ENCODE measurements around the gene RNF41. TPM values are rescaled to one million over a fixed set of nuclear protein-coding genes. Genes with fewer than 3 reads are reported as not detected.

RNF41 gene
- total RNA-seq, 1 donor from 2014 or later = 48.6 TPM

DNA sequence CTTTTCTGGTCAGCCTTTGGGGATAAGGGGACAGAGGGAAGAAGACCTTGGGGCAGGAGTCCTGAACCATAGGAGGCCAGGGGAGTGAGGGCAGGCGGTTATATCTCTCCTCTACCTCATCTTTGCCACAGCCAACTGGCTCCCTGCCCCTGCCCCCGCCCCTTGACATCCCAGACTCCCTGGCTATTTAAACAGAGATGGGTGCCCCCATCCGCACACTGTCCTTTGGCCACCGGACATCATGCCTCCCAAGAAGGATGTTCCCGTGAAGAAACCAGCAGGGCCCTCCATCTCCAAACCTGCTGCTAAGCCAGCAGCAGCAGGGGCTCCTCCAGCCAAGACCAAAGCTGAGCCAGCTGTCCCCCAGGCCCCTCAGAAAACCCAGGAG, 68.0 kb downstream of the RNF41 start:
- Mint-ChIP-seq H3K27me3 (ENCODE audit: low read depth) (peaks cover 3% of the 10 kb centered on the region), H3K9me3 (no peaks in the 10 kb centered on the region), H3K4me1 (peaks cover 60% of the 10 kb centered on the region), H3K4me3 (peak overlapping the region; percentile 98), H3K27ac (ENCODE audit: unreplicated experiment) (no peak overlapping the region), H3K36me3 (ENCODE audit: low read depth) (peaks cover 10% of the 10 kb centered on the region)
- DNase-seq (ENCODE audit: low read depth, low spot score) = no peak
- TF ChIP-seq, protein P1, sequence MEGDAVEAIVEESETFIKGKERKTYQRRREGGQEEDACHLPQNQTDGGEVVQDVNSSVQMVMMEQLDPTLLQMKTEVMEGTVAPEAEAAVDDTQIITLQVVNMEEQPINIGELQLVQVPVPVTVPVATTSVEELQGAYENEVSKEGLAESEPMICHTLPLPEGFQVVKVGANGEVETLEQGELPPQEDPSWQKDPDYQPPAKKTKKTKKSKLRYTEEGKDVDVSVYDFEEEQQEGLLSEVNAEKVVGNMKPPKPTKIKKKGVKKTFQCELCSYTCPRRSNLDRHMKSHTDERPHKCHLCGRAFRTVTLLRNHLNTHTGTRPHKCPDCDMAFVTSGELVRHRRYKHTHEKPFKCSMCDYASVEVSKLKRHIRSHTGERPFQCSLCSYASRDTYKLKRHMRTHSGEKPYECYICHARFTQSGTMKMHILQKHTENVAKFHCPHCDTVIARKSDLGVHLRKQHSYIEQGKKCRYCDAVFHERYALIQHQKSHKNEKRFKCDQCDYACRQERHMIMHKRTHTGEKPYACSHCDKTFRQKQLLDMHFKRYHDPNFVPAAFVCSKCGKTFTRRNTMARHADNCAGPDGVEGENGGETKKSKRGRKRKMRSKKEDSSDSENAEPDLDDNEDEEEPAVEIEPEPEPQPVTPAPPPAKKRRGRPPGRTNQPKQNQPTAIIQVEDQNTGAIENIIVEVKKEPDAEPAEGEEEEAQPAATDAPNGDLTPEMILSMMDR (conservative IDR thresholded peaks at IDR 0.05) = no peak

DNA sequence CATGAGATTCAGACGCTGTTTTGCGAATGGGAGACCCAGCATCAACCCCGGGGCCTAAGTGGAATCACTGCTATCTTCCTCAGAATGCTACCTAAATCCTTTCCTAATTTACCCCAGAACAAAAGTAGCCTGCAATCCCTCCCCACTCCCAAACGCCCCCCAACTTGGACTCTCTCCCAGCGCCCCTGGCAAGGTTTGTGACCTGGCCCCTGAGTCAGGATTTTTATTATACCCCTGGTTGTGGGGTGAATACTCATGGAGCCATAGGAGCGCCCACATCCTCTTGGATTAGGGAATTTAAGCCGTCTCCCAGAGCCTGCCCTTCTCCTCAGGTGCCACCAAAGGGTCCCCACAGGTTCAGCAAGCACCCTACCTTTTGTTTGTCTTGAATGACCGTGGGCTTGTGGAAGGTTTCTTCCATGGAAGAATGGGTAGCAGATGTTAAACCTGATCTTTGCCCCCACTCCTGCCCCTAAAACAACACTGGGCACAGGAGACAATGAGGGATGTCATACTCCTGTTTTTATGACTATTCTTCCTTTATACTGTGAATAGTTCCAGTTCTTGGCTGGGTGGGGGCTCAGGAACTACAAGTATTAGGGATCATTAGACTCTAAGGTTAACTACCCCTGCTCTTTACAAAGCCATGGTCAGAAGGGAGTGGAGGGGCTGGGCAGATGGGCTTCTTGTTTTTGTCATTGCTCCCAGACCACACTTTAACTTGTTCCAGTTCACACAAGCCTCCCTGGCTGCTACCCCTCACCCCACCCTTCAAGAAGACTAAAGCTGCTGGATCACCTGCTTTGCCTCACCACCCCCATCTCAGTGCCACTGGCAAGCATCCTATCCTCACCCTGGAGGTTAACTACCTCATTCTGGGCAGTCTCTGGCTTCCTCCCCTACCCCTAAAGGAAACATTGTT, 68.7 kb downstream of the RNF41 start:
- TF ChIP-seq, protein P1 (conservative IDR thresholded peaks at IDR 0.05) = no peak
- peak overlapping the region; percentile 98 for H3K4me3 Mint-ChIP-seq
- peaks cover 57% of the 10 kb centered on the region for H3K4me1 Mint-ChIP-seq
- H3K36me3 Mint-ChIP-seq (ENCODE audit: low read depth) = peaks cover 8% of the 10 kb centered on the region
- no peaks in the 10 kb centered on the region for H3K9me3 Mint-ChIP-seq
- peaks cover under 1% of the 10 kb centered on the region for H3K27me3 Mint-ChIP-seq (ENCODE audit: low read depth)
- DNase-seq (ENCODE audit: low read depth, low spot score) = no peak
- peak overlapping the region; percentile 94 for H3K27ac Mint-ChIP-seq (ENCODE audit: unreplicated experiment)

Other genes starting within 250 kb of the RNF41 start
- 86.5 and 97.3 TPM in 2 replicates for gene RAB5B, start 247.8 kb downstream of the RNF41 start, total RNA-seq
- gene SUOX, start 224.6 kb downstream of the RNF41 start, total RNA-seq = 30.4 and 33.7 TPM in 2 replicates
- gene IKZF4, start 200.9 kb downstream of the RNF41 start, total RNA-seq = 42.3 and 45.5 TPM in 2 replicates
- gene RPS26, start 180.0 kb downstream of the RNF41 start, total RNA-seq = 32.3 and 43.1 TPM in 2 replicates
- 144 and 152 TPM in 2 replicates for gene ERBB3, start 141.8 kb downstream of the RNF41 start, total RNA-seq
- gene PA2G4, start 117.4 kb downstream of the RNF41 start, total RNA-seq = 201 and 213 TPM in 2 replicates
- 4,478 and 4,582 TPM in 2 replicates for gene RPL41, start 105.3 kb downstream of the RNF41 start, total RNA-seq
- gene ZC3H10, start 103.7 kb downstream of the RNF41 start, total RNA-seq = 19.1 and 19.3 TPM in 2 replicates
- 118 and 121 TPM in 2 replicates for gene ESYT1, start 93.7 kb downstream of the RNF41 start, total RNA-seq
- gene MYL6B, start 69.3 kb downstream of the RNF41 start, total RNA-seq = 178 and 189 TPM in 2 replicates
- 924 TPM in 2 replicates for gene MYL6, start 63.6 kb downstream of the RNF41 start, total RNA-seq
- gene SMARCC2, start 32.4 kb downstream of the RNF41 start, total RNA-seq = 164 and 172 TPM in 2 replicates
- gene NABP2, start 2.4 kb upstream of the RNF41 start, total RNA-seq = 71.8 and 75.7 TPM in 2 replicates
- 0.65 and 1.0 TPM in 2 replicates for gene SLC39A5, start 8.1 kb upstream of the RNF41 start, total RNA-seq
- gene ANKRD52, start 36.5 kb upstream of the RNF41 start, total RNA-seq = 61.4 and 68.0 TPM in 2 replicates
- gene COQ10A, start 45.0 kb upstream of the RNF41 start, total RNA-seq = 23.2 and 23.3 TPM in 2 replicates
- 295 and 302 TPM in 2 replicates for gene CS, start 78.4 kb upstream of the RNF41 start, total RNA-seq
- 242 and 244 TPM in 2 replicates for gene CNPY2, start 94.1 kb upstream of the RNF41 start, total RNA-seq
- gene PAN2, start 112.1 kb upstream of the RNF41 start, total RNA-seq = 64.4 and 69.6 TPM in 2 replicates
- 0.23 TPM in 1 of 2 replicates, not detected in the other for gene IL23A, start 117.0 kb upstream of the RNF41 start, total RNA-seq
- 67.4 and 70.0 TPM in 2 replicates for gene STAT2, start 138.2 kb upstream of the RNF41 start, total RNA-seq
- not detected in 2 replicates for gene APOF, start 140.9 kb upstream of the RNF41 start, total RNA-seq
- gene TIMELESS, start 227.5 kb upstream of the RNF41 start, total RNA-seq = 108 and 110 TPM in 2 replicates
- gene MIP, start 232.7 kb upstream of the RNF41 start, total RNA-seq = not detected in 2 replicates
- 4.9 and 5.1 TPM in 2 replicates for gene SPRYD4, start 246.7 kb upstream of the RNF41 start, total RNA-seq